H9 (cell line): ENCODE measurements around the gene PYGL. TPM values are rescaled to one million over a fixed set of nuclear protein-coding genes. Genes with fewer than 3 reads are reported as not detected.

Experiments used
- DNase-seq: peaks from one replicate; pipeline ENCODE4 v3.0.0-alpha.2; 2017
- H2AFZ ChIP-seq: one replicate; pipeline ENCODE4 v1.6.1; 2013; ENCODE audit warnings: mild to moderate bottlenecking, low read length, control low read depth, moderate library complexity
- H2AK5ac ChIP-seq: 2 replicates; pipeline ENCODE4 v1.6.1; 2013; ENCODE audit warnings: low read length, control low read depth, mixed read lengths; ENCODE audit not compliant: insufficient read length
- H2BK120ac ChIP-seq: one replicate; pipeline ENCODE4 v1.6.1; 2013; ENCODE audit warnings: low read depth, mild to moderate bottlenecking, low read length, control low read depth, inconsistent platforms; ENCODE audit not compliant: poor library complexity, severe bottlenecking
- H2BK12ac ChIP-seq: 2 replicates; pipeline ENCODE4 v1.6.1; 2013; ENCODE audit warnings: low read length, control low read depth, mixed read lengths, low read depth; ENCODE audit not compliant: insufficient read length
- H2BK15ac ChIP-seq: 2 replicates; pipeline ENCODE4 v1.6.1; 2013; ENCODE audit warnings: low read depth, low read length, control low read depth
- H2BK20ac ChIP-seq: one replicate; pipeline ENCODE4 v1.6.1; 2013; ENCODE audit warnings: low read depth, mild to moderate bottlenecking, low read length, control low read depth, inconsistent platforms; ENCODE audit not compliant: poor library complexity, severe bottlenecking
- H2BK5ac ChIP-seq: 2 replicates; pipeline ENCODE4 v1.6.1; 2013; ENCODE audit warnings: low read length, control low read depth, mixed read lengths; ENCODE audit not compliant: insufficient read length
- H3K14ac ChIP-seq: 2 replicates; pipeline ENCODE4 v1.6.1; 2013; ENCODE audit warnings: low read length, control low read depth; ENCODE audit not compliant: insufficient read depth
- H3K18ac ChIP-seq: 2 replicates; pipeline ENCODE4 v1.6.1; 2013; ENCODE audit warnings: low read depth, mild to moderate bottlenecking, mixed read lengths, low read length, control low read depth; ENCODE audit not compliant: insufficient read length
- H3K23ac ChIP-seq: 2 replicates; pipeline ENCODE4 v1.6.1; 2013; ENCODE audit warnings: low read length, control low read depth, mixed read lengths, low read depth; ENCODE audit not compliant: insufficient read length
- H3K23me2 ChIP-seq: 2 replicates; pipeline ENCODE4 v1.6.1; 2013; ENCODE audit warnings: low read depth, mild to moderate bottlenecking, mixed read lengths, low read length, control low read depth; ENCODE audit not compliant: insufficient read length, poor library complexity, severe bottlenecking
- H3K27ac ChIP-seq: 2 replicates; pipeline ENCODE4 v1.5.1; 2013; ENCODE audit warnings: low read length, control low read depth, mixed read lengths, low read depth; ENCODE audit not compliant: insufficient read length
- H3K27me3 ChIP-seq: 2 replicates; pipeline ENCODE4 v1.6.1; 2013; ENCODE audit warnings: low read length, control low read depth, inconsistent platforms; ENCODE audit not compliant: insufficient read depth
- H3K4ac ChIP-seq: 2 replicates; pipeline ENCODE4 v1.6.1; 2013; ENCODE audit warnings: low read depth, mild to moderate bottlenecking, control low read depth, inconsistent platforms, low read length, moderate library complexity
- H3K4me1 ChIP-seq: 2 replicates; pipeline ENCODE4 v1.6.1; 2013; ENCODE audit warnings: low read length, control low read depth, inconsistent platforms; ENCODE audit not compliant: insufficient read depth
- H3K4me2 ChIP-seq: 2 replicates; pipeline ENCODE4 v1.6.1; 2013; ENCODE audit warnings: low read length, control low read depth, mixed read lengths; ENCODE audit not compliant: insufficient read length, insufficient read depth
- H3K56ac ChIP-seq: 2 replicates; pipeline ENCODE4 v1.6.1; 2013; ENCODE audit warnings: low read depth, mild to moderate bottlenecking, mixed read lengths, low read length, control low read depth; ENCODE audit not compliant: insufficient read length
- H3K79me1 ChIP-seq: 2 replicates; pipeline ENCODE4 v1.6.1; 2013; ENCODE audit warnings: low read depth, mild to moderate bottlenecking, moderate library complexity, low read length, control low read depth, inconsistent platforms; ENCODE audit not compliant: insufficient read depth, poor library complexity, severe bottlenecking
- H3K79me2 ChIP-seq: 2 replicates; pipeline ENCODE4 v1.6.1; 2013; ENCODE audit warnings: low read length, control low read depth, inconsistent platforms; ENCODE audit not compliant: insufficient read depth
- H3K9ac ChIP-seq: 2 replicates; pipeline ENCODE4 v1.6.1; 2013; ENCODE audit warnings: low read length, control low read depth, mixed read lengths; ENCODE audit not compliant: insufficient read length; ENCODE audit errors: extremely low read depth
- H3K9me3 ChIP-seq: one replicate; pipeline ENCODE4 v1.6.1; 2013; ENCODE audit warnings: low read depth, low read length, inconsistent platforms; ENCODE audit not compliant: control insufficient read depth
- H3T11ph ChIP-seq: one replicate; pipeline ENCODE4 v1.6.1; 2013; ENCODE audit warnings: mild to moderate bottlenecking, low read length, control low read depth, inconsistent platforms
- H4K20me1 ChIP-seq: one replicate; pipeline ENCODE4 v1.6.1; 2013; ENCODE audit not compliant: control insufficient read depth, insufficient read length, insufficient read depth
- H4K5ac ChIP-seq: 2 replicates; pipeline ENCODE4 v1.6.1; 2013; ENCODE audit warnings: low read depth, mild to moderate bottlenecking, mixed read lengths, low read length, control low read depth; ENCODE audit not compliant: insufficient read length
- H4K8ac ChIP-seq: replicated peaks from 2 replicates; pipeline ENCODE4 v1.6.1; 2013; ENCODE audit warnings: low read length, control low read depth, mixed read lengths, low read depth; ENCODE audit not compliant: insufficient read length
- H4K91ac ChIP-seq: 2 replicates; pipeline ENCODE4 v1.6.1; 2013; ENCODE audit warnings: low read depth, mild to moderate bottlenecking, moderate library complexity, mixed read lengths, low read length, control low read depth; ENCODE audit not compliant: insufficient read length
- H3K27ac Mint-ChIP-seq, 3 experiments: 2 replicates in 2 of 3; 3 replicates in 1 of 3; pipeline ENCODE4 v1.8.0; 2020 to 2021; ENCODE audit warnings: mixed read lengths in 3 of 3, mild to moderate bottlenecking in 1 of 3, moderate library complexity in 1 of 3
- H3K27me3 Mint-ChIP-seq: 2 replicates; pipeline ENCODE4 v1.8.0; 2021; ENCODE audit warnings: low read depth, mild to moderate bottlenecking, moderate library complexity, mixed read lengths
- H3K36me3 Mint-ChIP-seq, 3 experiments: 2 replicates in 2 of 3; 3 replicates in 1 of 3; pipeline ENCODE4 v1.8.0; 2020 to 2021; ENCODE audit warnings: low read depth in 3 of 3, mixed read lengths in 3 of 3; ENCODE audit not compliant: insufficient read depth in 1 of 3
- H3K4me1 Mint-ChIP-seq, 2 experiments: 2 replicates each; pipeline ENCODE4 v1.8.0; 2020; ENCODE audit warnings: mixed read lengths in 2 of 2
- H3K4me3 Mint-ChIP-seq, 2 experiments: 2 replicates in 1 of 2; 3 replicates in 1 of 2; pipeline ENCODE4 v1.8.0; 2020 to 2021; ENCODE audit warnings: mild to moderate bottlenecking in 2 of 2, mixed read lengths in 2 of 2, moderate library complexity in 1 of 2
- H3K9me3 Mint-ChIP-seq, 2 experiments: 2 replicates in 1 of 2; 3 replicates in 1 of 2; pipeline ENCODE4 v1.8.0; 2020; ENCODE audit warnings: mild to moderate bottlenecking in 2 of 2, mixed read lengths in 2 of 2, moderate library complexity in 1 of 2
- WGBS: extraction: QIAGEN DNeasy Blood & Tissue Kit; methylation state at CpG from one replicate; pipeline ENCODE4 v1.1.7; 2013; ENCODE audit warnings: missing lambda C conversion rate, low lambda C conversion rate, mixed read lengths; ENCODE audit not compliant: insufficient read length; ENCODE audit errors: extremely low coverage; 5-methylcytosine and 5-hydroxymethylcytosine counted together
- total RNA-seq: library from RNA; stranded (reverse); gene quantifications from 2 replicates; pipeline ENCODE4 v1.2.1, GENCODE V29; 2021
- TF ChIP-seq, protein P1 (sequence below): fragments of 200-600 bp; sonication (generic); conservative IDR thresholded peaks from 3 replicates; pipeline ENCODE4 v1.8.0; 2021; ENCODE audit warnings: antibody characterized with exemption, mild to moderate bottlenecking

PYGL gene
- total RNA-seq, 1 experiment from 2014 or later = 53.8 TPM

DNA sequence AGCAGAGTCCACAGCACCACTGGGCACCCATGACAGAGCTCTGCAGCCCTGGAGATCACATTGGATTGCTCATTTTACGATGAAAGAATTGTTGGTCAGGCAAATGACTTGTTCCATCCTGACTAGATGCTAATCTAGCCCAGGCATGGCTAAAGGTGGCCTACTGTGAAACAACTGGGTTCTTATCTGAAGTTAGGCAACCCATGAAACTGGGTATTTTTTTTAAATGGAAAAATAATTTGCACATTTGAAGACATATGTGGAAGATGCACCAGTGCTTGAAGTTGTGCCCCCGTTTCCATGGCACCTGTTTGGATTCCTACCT lies 8.3 kb downstream of the PYGL start:
- peak; percentile 8 for DNase-seq
- no peaks in the 10 kb centered on the region for H4K20me1 ChIP-seq
- H3K4ac ChIP-seq = no peak overlapping the region
- no peak overlapping the region for H2AFZ ChIP-seq
- no peak overlapping the region for H3K56ac ChIP-seq
- no peak overlapping the region for H3K18ac ChIP-seq
- no peaks in the 10 kb centered on the region for H3K79me1 ChIP-seq
- H3K14ac ChIP-seq = no peak overlapping the region
- no peak overlapping the region for H4K91ac ChIP-seq
- Mint-ChIP-seq H3K27me3 (no peaks in the 10 kb centered on the region), H3K4me1 (no peaks in the 10 kb centered on the region), H3K9me3 (no peaks in the 10 kb centered on the region), H3K27ac (no peak overlapping the region), H3K36me3 (peaks cover 0 to 22% (median 7%) of the 10 kb centered on the region in 3 experiments; a peak in 6 of 7 replicates), H3K4me3 (no peak overlapping the region)
- H2BK120ac ChIP-seq = no peak overlapping the region
- no peak overlapping the region for H4K5ac ChIP-seq
- no peaks in the 10 kb centered on the region for H3K9me3 ChIP-seq
- H3K23ac ChIP-seq = no peak overlapping the region
- no peaks in the 10 kb centered on the region for H3K27me3 ChIP-seq
- H3K4me2 ChIP-seq = no peak overlapping the region
- no peak overlapping the region for H2AK5ac ChIP-seq
- H3K27ac ChIP-seq = no peak overlapping the region
- no peak overlapping the region for H3K9ac ChIP-seq
- TF ChIP-seq, protein P1, sequence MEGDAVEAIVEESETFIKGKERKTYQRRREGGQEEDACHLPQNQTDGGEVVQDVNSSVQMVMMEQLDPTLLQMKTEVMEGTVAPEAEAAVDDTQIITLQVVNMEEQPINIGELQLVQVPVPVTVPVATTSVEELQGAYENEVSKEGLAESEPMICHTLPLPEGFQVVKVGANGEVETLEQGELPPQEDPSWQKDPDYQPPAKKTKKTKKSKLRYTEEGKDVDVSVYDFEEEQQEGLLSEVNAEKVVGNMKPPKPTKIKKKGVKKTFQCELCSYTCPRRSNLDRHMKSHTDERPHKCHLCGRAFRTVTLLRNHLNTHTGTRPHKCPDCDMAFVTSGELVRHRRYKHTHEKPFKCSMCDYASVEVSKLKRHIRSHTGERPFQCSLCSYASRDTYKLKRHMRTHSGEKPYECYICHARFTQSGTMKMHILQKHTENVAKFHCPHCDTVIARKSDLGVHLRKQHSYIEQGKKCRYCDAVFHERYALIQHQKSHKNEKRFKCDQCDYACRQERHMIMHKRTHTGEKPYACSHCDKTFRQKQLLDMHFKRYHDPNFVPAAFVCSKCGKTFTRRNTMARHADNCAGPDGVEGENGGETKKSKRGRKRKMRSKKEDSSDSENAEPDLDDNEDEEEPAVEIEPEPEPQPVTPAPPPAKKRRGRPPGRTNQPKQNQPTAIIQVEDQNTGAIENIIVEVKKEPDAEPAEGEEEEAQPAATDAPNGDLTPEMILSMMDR = no peak
- no peaks in the 10 kb centered on the region for H3K23me2 ChIP-seq
- no peak overlapping the region for H3T11ph ChIP-seq
- WGBS = no CpG with 5 or more reads among the region's 2 CpGs
- no peaks in the 10 kb centered on the region for H3K79me2 ChIP-seq
- H4K8ac ChIP-seq = no peak overlapping the region
- H2BK15ac ChIP-seq = no peak overlapping the region
- H2BK5ac ChIP-seq = no peak overlapping the region
- H2BK12ac ChIP-seq = no peak overlapping the region
- H2BK20ac ChIP-seq = no peak overlapping the region
- H3K4me1 ChIP-seq = no peaks in the 10 kb centered on the region
